Fibroblast of skin of left biceps (primary cell): ENCODE data around the gene GNAL.
A peak's percentile ranks its signal among the peaks of the same experiment; 100 is the strongest.
"Not testable (repeated sequence)": the region's sequence is repeated elsewhere in the genome, so short reads cannot be mapped to it uniquely, and the experiment has no call there.

Source experiments
- DNase-seq, 2 experiments: peaks; one replicate each; pipeline ENCODE4 v3.0.0-alpha.2; 2013; ENCODE audit warnings: low read depth in 2 of 2

The GNAL gene

DNA sequence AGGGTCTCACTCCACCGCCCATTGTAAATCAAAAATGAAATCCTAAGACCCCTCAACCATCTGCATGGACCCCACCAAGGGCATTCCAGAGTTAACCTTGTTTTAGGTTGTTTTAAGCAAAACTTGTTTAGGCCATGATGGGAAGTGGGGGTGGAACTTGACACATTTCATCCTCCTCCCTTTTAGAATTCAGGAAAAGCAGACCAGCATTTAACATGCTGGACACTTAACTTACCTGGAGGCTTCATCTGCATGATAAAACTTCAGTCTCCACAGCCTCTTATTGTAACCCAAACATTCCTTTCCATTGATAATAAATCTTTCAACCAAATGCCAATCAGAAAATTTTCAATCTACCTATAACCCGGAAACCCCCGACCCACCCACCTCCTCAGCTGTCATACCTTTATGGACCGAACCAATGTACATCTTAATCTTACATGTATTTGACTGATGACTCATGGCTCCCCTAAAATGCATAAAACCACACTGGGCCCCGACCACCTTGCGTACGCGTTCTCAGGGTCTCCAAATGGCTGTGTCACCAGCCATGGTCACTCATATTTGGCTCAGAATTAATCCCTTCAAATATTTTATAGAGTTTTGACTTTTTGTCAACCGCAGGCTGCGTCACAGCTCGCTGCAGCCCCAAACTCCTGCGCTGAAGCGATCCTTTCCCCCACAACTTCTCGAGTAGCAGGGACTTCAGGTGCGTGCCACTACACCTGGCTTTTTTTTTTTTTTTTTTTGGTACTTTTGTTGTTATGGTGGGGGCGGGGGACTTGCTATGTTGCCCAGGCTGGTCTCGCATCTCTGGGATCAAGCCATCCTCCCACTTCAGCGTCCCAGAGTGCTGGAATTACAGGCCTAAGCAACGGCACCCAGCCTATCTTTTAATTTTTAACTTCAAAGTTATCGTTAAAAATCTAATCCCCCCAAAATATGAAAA, 218.1 kb downstream of the GNAL start:
- DNase-seq, result no peak

DNA sequence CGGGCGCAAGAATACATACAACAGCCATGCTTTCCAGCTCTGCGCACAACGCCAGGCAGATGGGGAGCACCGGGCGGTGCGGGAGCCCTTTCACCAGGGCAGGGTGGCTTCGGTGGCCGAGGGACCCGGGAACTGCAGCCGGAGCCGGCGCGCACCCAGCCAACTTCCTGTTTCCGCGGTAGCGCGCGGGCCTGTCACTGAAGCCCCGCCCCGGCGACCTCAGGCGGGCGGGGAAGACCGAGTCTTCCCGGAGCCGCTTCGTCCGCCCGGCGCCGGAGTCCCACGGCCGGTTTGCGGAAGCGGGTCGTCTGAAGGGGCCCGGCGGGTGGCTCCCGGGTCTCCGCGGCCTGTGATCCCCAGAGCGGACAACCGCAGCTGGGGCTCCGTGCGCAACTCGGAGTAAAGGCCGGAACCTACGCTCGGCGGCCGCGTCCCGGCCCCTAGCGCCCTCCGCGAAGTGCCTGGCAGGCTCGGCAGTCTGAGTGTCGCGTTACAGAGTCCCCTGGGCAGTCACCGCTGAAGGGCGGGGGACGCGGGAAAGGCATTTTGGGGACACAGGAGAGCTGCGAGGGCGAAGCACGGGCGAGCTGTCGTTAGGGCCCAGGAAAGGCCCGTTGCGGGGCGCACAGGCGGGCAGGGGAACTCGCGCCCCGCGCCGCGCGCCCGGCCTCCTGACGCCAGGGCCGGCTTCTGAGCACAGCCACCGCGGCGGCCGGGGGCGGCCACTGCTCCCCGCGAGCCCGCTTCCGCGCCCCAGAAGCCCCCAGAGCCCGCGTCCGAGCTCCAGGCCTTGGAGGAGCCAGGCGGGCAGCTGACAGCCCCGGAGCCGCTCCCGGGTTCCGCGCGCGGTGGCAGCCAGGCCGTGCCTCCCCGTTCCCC, 219.4 kb downstream of the GNAL start, which contains the start of gene MPPE1:
TSS of gene MPPE1 (minus strand) at position 136 of the 879 bp plus-strand sequence. CDS start 11,053 bp downstream, outside the sequence.
- peak; percentile 40 to 45 for DNase-seq

DNA sequence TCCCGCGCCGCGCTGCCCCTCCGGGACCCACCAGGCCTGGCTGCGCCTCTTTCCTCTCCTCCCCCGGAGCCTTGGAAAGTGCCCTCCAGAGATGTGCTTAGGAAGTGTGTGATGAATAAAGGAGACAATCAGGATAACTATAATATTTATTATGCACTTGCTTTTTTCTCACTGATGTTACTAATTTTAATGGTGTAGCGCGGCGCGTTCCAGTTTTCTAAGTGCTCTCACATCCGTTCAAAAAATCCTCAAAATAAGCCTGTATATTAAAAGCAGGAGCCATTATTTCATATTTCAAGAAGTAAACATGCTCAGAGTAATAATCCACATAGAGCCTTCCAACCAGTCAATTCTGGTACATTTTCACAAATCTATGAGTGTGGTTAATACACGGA, 220.0 kb downstream of the GNAL start:
- DNase-seq, result no peak

DNA sequence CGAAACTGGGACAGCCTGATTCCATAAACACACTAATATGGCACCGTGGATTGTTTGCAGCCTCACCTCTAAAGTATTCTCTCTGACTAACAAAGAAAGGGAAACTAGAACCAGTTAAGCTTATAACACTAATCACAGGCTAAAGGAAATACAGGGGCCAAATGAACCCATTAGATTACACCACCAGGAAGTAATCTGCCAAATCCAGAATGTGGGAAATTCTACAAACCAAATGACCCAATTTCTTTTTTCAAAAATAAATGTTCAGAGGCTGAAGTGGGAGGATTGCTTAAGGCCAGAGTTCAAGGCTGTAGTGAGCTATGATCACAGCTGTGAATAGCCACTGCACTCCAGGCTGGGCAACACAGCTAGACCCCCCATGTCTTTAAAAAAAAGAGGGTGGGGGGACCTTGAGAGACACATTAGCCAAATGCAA, 220.5 kb downstream of the GNAL start:
- DNase-seq, result no peak

DNA sequence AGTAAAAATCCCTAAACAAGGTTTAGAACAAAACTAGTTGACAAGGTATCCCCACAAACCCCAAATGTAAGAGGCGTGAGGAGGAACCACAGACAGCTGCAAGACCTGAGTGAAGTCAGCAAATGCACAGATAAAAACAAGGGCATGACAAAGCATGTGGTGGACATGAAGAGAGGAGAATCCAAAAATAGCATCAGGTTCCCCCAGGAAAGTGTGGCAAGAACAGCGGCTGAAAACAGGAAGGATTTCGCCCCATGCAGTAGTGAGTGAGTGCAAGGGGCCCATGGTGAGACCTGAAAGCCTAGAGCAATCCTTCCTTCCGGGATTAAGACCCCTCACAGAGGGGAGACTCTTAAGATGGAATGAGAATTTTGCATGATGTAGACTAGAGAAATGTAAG, 227.8 kb downstream of the GNAL start:
- not testable (repeated sequence) for DNase-seq

DNA sequence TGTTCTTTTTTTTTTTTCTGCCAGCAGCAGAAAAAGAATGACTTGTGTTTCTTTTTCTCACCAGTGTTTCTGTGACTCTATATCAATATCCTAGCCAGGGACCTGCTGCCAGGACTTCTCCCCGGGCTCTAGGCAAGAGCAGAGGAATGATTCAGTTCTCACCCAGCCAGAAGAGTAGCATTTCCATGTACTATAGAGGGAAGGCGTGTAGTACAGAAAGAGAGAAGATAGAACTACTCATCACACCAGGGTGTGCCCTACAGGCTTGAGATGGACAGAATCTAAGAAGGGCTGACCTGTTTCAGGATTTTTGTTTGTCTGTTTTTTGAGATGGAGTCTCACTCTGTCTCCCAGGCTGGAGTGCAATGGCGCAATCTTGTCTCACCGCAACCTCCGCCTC, 230.5 kb downstream of the GNAL start:
- DNase-seq, result not testable (repeated sequence)

DNA sequence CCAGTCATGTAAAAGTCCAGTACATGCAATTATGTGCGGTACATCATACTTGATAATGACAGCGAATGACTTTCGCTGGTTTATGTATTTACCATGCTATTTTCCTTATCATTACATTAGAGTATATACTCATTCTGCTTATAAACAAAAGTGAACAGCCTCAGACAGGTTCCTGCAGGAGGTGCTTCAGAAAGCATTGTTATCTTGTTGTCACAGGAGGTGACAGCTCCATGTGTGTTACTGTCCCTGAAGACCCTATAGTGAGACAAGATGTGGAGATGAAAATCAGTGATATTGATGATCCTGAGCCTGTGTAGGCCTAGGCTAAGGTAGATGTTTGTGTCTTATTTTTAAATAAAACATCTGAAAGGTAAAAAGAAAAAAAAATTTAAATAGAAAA, 234.4 kb downstream of the GNAL start:
- no peak for DNase-seq

DNA sequence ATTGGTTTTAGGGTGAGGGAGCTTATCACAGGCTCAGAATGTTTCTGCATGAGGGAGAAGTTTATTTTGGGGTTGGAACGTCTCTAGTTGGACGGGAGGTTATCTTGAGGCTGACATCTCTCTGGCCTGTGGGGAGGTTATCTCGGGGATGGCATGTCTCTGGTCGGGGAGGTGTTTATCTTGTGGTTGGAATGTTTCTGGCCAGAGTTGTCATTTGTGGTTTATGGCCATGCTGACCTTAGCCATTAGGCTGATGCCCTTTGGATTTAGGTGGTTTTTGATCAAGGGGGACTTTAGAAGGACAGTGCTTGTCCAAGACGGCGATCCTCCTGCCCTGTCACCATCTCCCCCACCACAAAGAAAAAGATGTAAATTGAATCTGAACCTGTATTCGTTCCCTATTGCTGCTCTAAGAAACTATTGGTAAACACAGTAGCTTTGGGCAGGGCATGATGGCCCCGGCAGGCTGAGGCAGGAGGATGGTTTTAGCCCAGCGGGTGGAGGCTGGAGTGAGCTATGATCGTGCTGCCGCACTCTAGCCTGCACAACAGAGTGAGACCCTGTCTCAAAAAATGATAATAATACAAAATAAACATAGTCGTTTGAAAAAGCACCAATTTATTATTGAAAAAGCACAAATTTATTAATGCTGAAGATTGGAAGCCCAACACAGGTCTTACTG, 236.9 kb downstream of the GNAL start:
- no peak for DNase-seq

DNA sequence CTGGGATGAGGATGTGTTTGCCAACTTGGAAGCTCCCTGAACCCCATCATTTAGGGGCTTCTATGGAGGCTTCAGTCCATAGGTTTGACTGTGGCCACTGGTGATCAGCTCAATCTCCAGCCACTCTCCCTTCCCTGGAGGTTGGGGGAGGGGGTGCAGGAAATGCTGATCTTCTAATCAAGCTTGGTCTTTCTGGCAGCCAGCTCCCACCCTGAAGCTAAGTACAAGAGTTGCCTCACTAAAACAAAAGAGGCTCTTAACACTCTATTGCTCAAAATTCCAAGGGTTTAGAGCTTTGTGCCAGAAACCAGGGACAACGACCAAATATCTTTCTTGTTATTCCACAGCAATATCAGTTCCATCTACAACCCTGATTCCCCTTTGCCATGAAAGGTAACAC, 238.4 kb downstream of the GNAL start:
- no peak for DNase-seq

DNA sequence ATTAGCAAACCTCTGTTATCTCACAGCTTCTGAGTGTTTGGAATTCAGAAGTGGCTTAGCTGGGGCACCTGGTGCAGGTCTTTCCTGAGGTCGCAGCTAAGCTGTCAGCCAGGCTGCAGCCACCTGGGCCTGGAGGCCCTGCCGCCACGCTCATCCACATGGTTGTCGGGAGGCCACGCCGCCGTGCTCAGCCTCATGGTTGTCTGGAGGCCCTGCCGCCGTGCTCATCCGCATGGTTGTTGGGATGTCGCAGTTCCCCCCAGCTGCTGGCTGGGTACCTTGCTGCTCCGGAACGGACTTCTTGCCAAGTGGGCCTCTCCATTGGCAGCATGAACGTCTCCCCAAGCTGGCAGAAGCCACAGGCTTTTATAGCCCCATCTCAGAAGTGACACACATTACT, 243.3 kb downstream of the GNAL start:
- no peak for DNase-seq
